ENCODE measurements around the gene ZNF608. TPM values are rescaled to one million over a fixed set of nuclear protein-coding genes. Genes with fewer than 3 reads are reported as not detected.
A peak's percentile ranks its signal among the peaks of the same experiment; 100 is the strongest.

The ZNF608 gene
- total RNA-seq, 3 donors from 2014 or later (not counting 1 experiment from before 2014, with no cell fraction given): 0.39 to 6.6 TPM; not detected in 1

- H3K27me3 ChIP-seq (ENCODE audit: control insufficient read depth, insufficient read depth, low read length): no peaks in the 10 kb centered on the region
- Mint-ChIP-seq H3K27me3 (ENCODE audit: low read depth in 2 of 2) (peaks cover 11 to 13% of the 10 kb centered on the region in 2 donors), H3K27ac (no peak overlapping the region)
These were observed 38.9 kb downstream of the ZNF608 start for GRCh38 chr5:124707520-124707919.

GRCh38 chr5:124706729-124707361, 39.6 kb downstream of the ZNF608 start:
- peaks cover 7% of the 10 kb centered on the region for H3K4me1 ChIP-seq (ENCODE audit: control insufficient read depth, insufficient read depth, low read length)
- H3K27me3 ChIP-seq (ENCODE audit: control insufficient read depth, insufficient read depth, low read length): no peaks in the 10 kb centered on the region
- ATAC-seq (no peak), DNase-seq (no peak)
- Mint-ChIP-seq H3K4me1 (peaks cover 0 to 5% of the 10 kb centered on the region in 2 donors), H3K27ac (no peak overlapping the region), H3K4me3 (no peak overlapping the region), H3K36me3 (no peaks in the 10 kb centered on the region), H3K27me3 (ENCODE audit: low read depth in 2 of 2) (peaks cover 8 to 11% of the 10 kb centered on the region in 2 donors), H3K9me3 (peaks cover 0 to 3% of the 10 kb centered on the region in 2 donors)
- no peak overlapping the region for H3K4me3 ChIP-seq (ENCODE audit: low read length)
- no peaks in the 10 kb centered on the region for H3K9me3 ChIP-seq (ENCODE audit: control insufficient read depth, insufficient read depth, low read length)
- TF ChIP-seq CTCF (IDR thresholded peaks at IDR 0.05): no peak
- H3K27ac ChIP-seq (ENCODE audit: low read length): no peak overlapping the region
- WGBS (ENCODE audit: insufficient coverage): 81% methylated on average over 12 of the region's 13 CpGs
- intact Hi-C loops (cut with micrococcal nuclease): no loop called here
- H3K36me3 ChIP-seq (ENCODE audit: control insufficient read depth, insufficient read depth, low read length): no peaks in the 10 kb centered on the region

More at GRCh38 chr5:124707520-124707919, 38.9 kb downstream of the ZNF608 start:
- Mint-ChIP-seq H3K36me3 (no peaks in the 10 kb centered on the region), H3K9me3 (peaks cover 0 to 3% of the 10 kb centered on the region in 2 donors), H3K4me3 (no peak overlapping the region), H3K4me1 (peaks cover 0 to 5% of the 10 kb centered on the region in 2 donors)
- H3K4me3 ChIP-seq (ENCODE audit: low read length): no peak overlapping the region
- ATAC-seq (no peak), DNase-seq (no peak)
- TF ChIP-seq CTCF (IDR thresholded peaks at IDR 0.05): no peak
- H3K36me3 ChIP-seq (ENCODE audit: control insufficient read depth, insufficient read depth, low read length): no peaks in the 10 kb centered on the region
- WGBS (ENCODE audit: insufficient coverage): 63% methylated on average over 6 of the region's 6 CpGs
- no peak overlapping the region for H3K27ac ChIP-seq (ENCODE audit: low read length)
- H3K9me3 ChIP-seq (ENCODE audit: control insufficient read depth, insufficient read depth, low read length): no peaks in the 10 kb centered on the region
- H3K4me1 ChIP-seq (ENCODE audit: control insufficient read depth, insufficient read depth, low read length): peaks cover 7% of the 10 kb centered on the region
- intact Hi-C loops (cut with micrococcal nuclease): no loop called here

GRCh38 chr5:124706051-124706450, 40.4 kb downstream of the ZNF608 start:
- Mint-ChIP-seq H3K36me3 (no peaks in the 10 kb centered on the region), H3K9me3 (no peaks in the 10 kb centered on the region), H3K4me1 (peaks cover 0 to 5% of the 10 kb centered on the region in 2 donors), H3K27ac (no peak overlapping the region), H3K4me3 (no peak overlapping the region), H3K27me3 (ENCODE audit: low read depth in 2 of 2) (peaks cover 3 to 11% of the 10 kb centered on the region in 2 donors)
- DNase-seq (no peak), ATAC-seq (no peak)
- Histone ChIP-seq H3K27ac (ENCODE audit: low read length) (peak overlapping the region; percentile 35), H3K27me3 (ENCODE audit: control insufficient read depth, insufficient read depth, low read length) (no peaks in the 10 kb centered on the region), H3K4me3 (ENCODE audit: low read length) (no peak overlapping the region), H3K9me3 (ENCODE audit: control insufficient read depth, insufficient read depth, low read length) (no peaks in the 10 kb centered on the region), H3K4me1 (ENCODE audit: control insufficient read depth, insufficient read depth, low read length) (peaks cover 7% of the 10 kb centered on the region), H3K36me3 (ENCODE audit: control insufficient read depth, insufficient read depth, low read length) (no peaks in the 10 kb centered on the region)
- intact Hi-C loops (cut with micrococcal nuclease): no loop called here
- 83% methylated on average over 3 of the region's 4 CpGs for WGBS (ENCODE audit: insufficient coverage)
- no peak for TF ChIP-seq CTCF (IDR thresholded peaks at IDR 0.05)

GRCh38 chr5:124705577-124705976, 40.9 kb downstream of the ZNF608 start:
- no peak for ATAC-seq
- no peaks in the 10 kb centered on the region for H3K9me3 ChIP-seq (ENCODE audit: control insufficient read depth, insufficient read depth, low read length)
- H3K36me3 ChIP-seq (ENCODE audit: control insufficient read depth, insufficient read depth, low read length): no peaks in the 10 kb centered on the region
- H3K27ac Mint-ChIP-seq: no peak overlapping the region
- intact Hi-C loops (cut with micrococcal nuclease): no loop called here
- H3K4me3 ChIP-seq (ENCODE audit: low read length): no peak overlapping the region
- peaks cover 0 to 5% of the 10 kb centered on the region in 2 donors for H3K4me1 Mint-ChIP-seq
- H3K9me3 Mint-ChIP-seq: no peaks in the 10 kb centered on the region
- no peak for TF ChIP-seq CTCF (IDR thresholded peaks at IDR 0.05)
- peaks cover 3 to 11% of the 10 kb centered on the region in 2 donors for H3K27me3 Mint-ChIP-seq (ENCODE audit: low read depth in 2 of 2)
- H3K4me1 ChIP-seq (ENCODE audit: control insufficient read depth, insufficient read depth, low read length): peaks cover 7% of the 10 kb centered on the region
- 71% methylated on average over 2 of the region's 2 CpGs for WGBS (ENCODE audit: insufficient coverage)
- H3K27ac ChIP-seq (ENCODE audit: low read length): no peak overlapping the region
- H3K36me3 Mint-ChIP-seq: no peaks in the 10 kb centered on the region
- H3K27me3 ChIP-seq (ENCODE audit: control insufficient read depth, insufficient read depth, low read length): no peaks in the 10 kb centered on the region
- no peak overlapping the region for H3K4me3 Mint-ChIP-seq
- DNase-seq: no peak
